Measurements from ENCODE around the gene DOCK10.

DNA sequence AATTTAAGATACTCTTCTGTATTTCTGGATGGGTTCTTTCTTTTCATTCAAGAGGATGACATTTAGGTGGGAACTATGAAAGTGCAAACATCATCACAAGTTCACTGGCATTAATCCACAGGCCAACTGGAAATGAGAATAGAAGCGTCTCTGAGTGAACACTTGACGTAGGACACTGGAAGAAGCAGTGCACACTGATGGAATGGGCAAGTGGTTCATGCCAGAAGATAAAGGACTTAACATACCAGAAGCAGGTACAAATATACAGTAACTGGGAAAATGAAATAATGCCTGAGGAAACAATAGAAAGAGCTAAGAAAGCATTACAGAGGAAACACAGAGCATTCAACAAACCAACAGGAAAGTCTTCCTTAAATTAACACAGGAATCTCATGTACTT, 205.2 kb downstream of the DOCK10 start:
- TF ChIP-seq TCF12 (IDR thresholded peaks at IDR 0.05; ENCODE audit: low read depth, low read length) = no peak
- TF ChIP-seq PKNOX1 (IDR thresholded peaks at IDR 0.05) = no peak
- TF ChIP-seq POLR2AphosphoS5 (IDR thresholded peaks at IDR 0.05; ENCODE audit: low read length) = no peak
- TF ChIP-seq EZH2 (IDR thresholded peaks at IDR 0.05; ENCODE audit: borderline replicate concordance, control insufficient read depth, low read depth, low read length) = no peak
- no peak for TF ChIP-seq NR2F1 (conservative IDR thresholded peaks at IDR 0.05)
- no peak for TF ChIP-seq BACH1 (IDR thresholded peaks at IDR 0.05; ENCODE audit: borderline replicate concordance)
- no peak for TF ChIP-seq SRF (IDR thresholded peaks at IDR 0.05; ENCODE audit: low read depth in 2 of 2, low read length in 2 of 2)
